GM12865 (cell line): ENCODE results near the gene KANK2.

ENCODE experiments used
- DNase-seq: peaks from one replicate; pipeline ENCODE4 v3.0.0; 2010; ENCODE audit warnings: low read depth
- H3K4me3 ChIP-seq: 2 replicates; pipeline ENCODE4 v1.5.1; 2011; ENCODE audit warnings: mild to moderate bottlenecking, low read depth, low read length, control low read depth
- CTCF ChIP-seq: IDR thresholded peaks from 2 replicates; pipeline ENCODE4 v1.5.1; 2011; ENCODE audit warnings: low read length, control low read depth, low read depth, inconsistent platforms; ENCODE audit not compliant: insufficient read depth; ENCODE audit errors: missing control alignments

Gene KANK2

GRCh38 chr19:11115042-11115441 is 82.3 kb downstream of the KANK2 start:
- H3K4me3 ChIP-seq, result no peak overlapping the region
- TF ChIP-seq CTCF, result no peak
- no peak for DNase-seq
